CD4-positive, alpha-beta T cell (primary cell): Measurements from ENCODE around the gene AGPAT3. TPM values are rescaled to one million over a fixed set of nuclear protein-coding genes. Genes with fewer than 3 reads are reported as not detected.

Experiments used
- ATAC-seq: fragments of 200-7000 bp; cut with Tn5 transposase; one replicate; pipeline ENCODE4 v1.10.0; 2022; ENCODE audit warnings: mild to moderate bottlenecking; ENCODE audit not compliant: poor library complexity
- CTCF ChIA-PET: fragments of 350-600 bp; sonication (Branson Sonifier 250); formaldehyde crosslinking; loops from one replicate; lab custom pipeline; 2021; ENCODE audit warnings: antibody characterized with exemption, inconsistent platforms; lab: Charles Lee
- POLR2A ChIA-PET: fragments of 350-600 bp; sonication (Branson Sonifier 250); formaldehyde crosslinking; loops from one replicate; lab custom pipeline; 2021; ENCODE audit warnings: antibody characterized with exemption, inconsistent platforms; lab: Charles Lee
- DNase-seq, 14 experiments: peaks; one replicate each; pipeline ENCODE4 v3.0.0-alpha.2; 2013 to 2020; ENCODE audit warnings: mixed read lengths in 2 of 14
- H3K27ac ChIP-seq, 2 donors: one replicate each; pipeline versions ENCODE4 v1.5.1 to v1.7.0; 2013; ENCODE audit warnings: low read length in 2 of 2, low read depth in 1 of 2, mild to moderate bottlenecking in 1 of 2
- H3K27me3 ChIP-seq, 2 experiments: 1 replicate in 1 of 2; 2 replicates in 1 of 2; pipeline versions ENCODE4 v1.6.1 to v1.7.0; 2013; ENCODE audit warnings: low read length in 2 of 2, control low read depth in 1 of 2, mild to moderate bottlenecking in 1 of 2, moderate library complexity in 1 of 2; ENCODE audit not compliant: insufficient read depth in 2 of 2, control insufficient read depth in 1 of 2
- H3K36me3 ChIP-seq: one replicate; pipeline ENCODE4 v1.6.1; 2013; ENCODE audit warnings: low read length, control low read depth; ENCODE audit not compliant: insufficient read depth
- H3K4me1 ChIP-seq: one replicate; pipeline ENCODE4 v1.6.1; 2013; ENCODE audit warnings: low read length, control low read depth; ENCODE audit not compliant: insufficient read depth
- H3K4me3 ChIP-seq: one replicate; pipeline ENCODE4 v1.5.1; 2013; ENCODE audit warnings: mild to moderate bottlenecking, low read length, moderate library complexity
- H3K9me3 ChIP-seq, 2 experiments: 1 replicate in 1 of 2; 2 replicates in 1 of 2; pipeline versions ENCODE4 v1.6.1 to v1.7.0; 2013; ENCODE audit warnings: low read length in 2 of 2, mild to moderate bottlenecking in 2 of 2, control low read depth in 1 of 2, moderate library complexity in 1 of 2; ENCODE audit not compliant: control insufficient read depth in 1 of 2, insufficient read depth in 1 of 2
- H3K27ac Mint-ChIP-seq: one replicate; pipeline ENCODE4 v1.8.0; 2020; ENCODE audit warnings: mixed read lengths
- H3K27me3 Mint-ChIP-seq: one replicate; pipeline ENCODE4 v1.8.0; 2021; ENCODE audit warnings: mixed read lengths
- H3K36me3 Mint-ChIP-seq: one replicate; pipeline ENCODE4 v1.8.0; 2021; ENCODE audit warnings: low read depth, mixed read lengths
- H3K4me1 Mint-ChIP-seq: one replicate; pipeline ENCODE4 v1.8.0; 2021; ENCODE audit warnings: low read depth, mixed read lengths
- H3K4me3 Mint-ChIP-seq: one replicate; pipeline ENCODE4 v1.8.0; 2020; ENCODE audit warnings: mild to moderate bottlenecking, mixed read lengths
- H3K9me3 Mint-ChIP-seq: one replicate; pipeline ENCODE4 v1.8.0; 2020; ENCODE audit warnings: mixed read lengths
- CTCF ChIP-seq: fragments of 200-600 bp; IDR thresholded peaks from one replicate; pipeline ENCODE4 v1.8.0; 2022; ENCODE audit warnings: antibody characterized with exemption, mild to moderate bottlenecking
- intact Hi-C, 2 experiments: fragments of 100-400 bp; cut with DNase I in 1 of 2; cut with micrococcal nuclease in 1 of 2; formaldehyde crosslinking; loops; one replicate each; pipeline versions ENCODE4 v1.15.1 to v1.9.0; 2023 to 2025; cut with DNase I, micrococcal nuclease
- total RNA-seq, 174 experiments: library from RNA in 2 of 174; stranded (reverse) in 2 of 174; gene quantifications; one replicate each; pipeline ENCODE4 v1.2.3 and lab custom pipeline; 2021 to 2026

AGPAT3 gene
- total RNA-seq, 2 experiments from 2014 or later = 40.8 to 43.4 TPM

- Histone ChIP-seq H3K9me3 (no peaks in the 10 kb centered on the region), H3K4me1 (no peaks in the 10 kb centered on the region), H3K27ac (no peak overlapping the region), H3K36me3 (peaks cover 38% of the 10 kb centered on the region), H3K4me3 (no peak overlapping the region), H3K27me3 (no peaks in the 10 kb centered on the region)
- DNase-seq (no peak), ATAC-seq (no peak)
- H3K9me3 Mint-ChIP-seq = no peaks in the 10 kb centered on the region
- peaks cover 13% of the 10 kb centered on the region for H3K4me1 Mint-ChIP-seq
- no peak overlapping the region for H3K4me3 Mint-ChIP-seq
- intact Hi-C loops = no loop called here
- CTCF ChIA-PET = no interaction called here
- no peak for TF ChIP-seq CTCF
- H3K27ac Mint-ChIP-seq = no peak overlapping the region
- peaks cover 35% of the 10 kb centered on the region for H3K36me3 Mint-ChIP-seq
- H3K27me3 Mint-ChIP-seq = no peaks in the 10 kb centered on the region
- POLR2A ChIA-PET = no interaction called here
Measured at GRCh38 chr21:43928222-43929125, 63.5 kb downstream of the AGPAT3 start.

GRCh38 chr21:43929217-43929971, 64.4 kb downstream of the AGPAT3 start:
- TF ChIP-seq CTCF = no peak
- Mint-ChIP-seq H3K36me3 (peaks cover 39% of the 10 kb centered on the region), H3K27ac (peak overlapping the region; percentile 12), H3K9me3 (no peaks in the 10 kb centered on the region), H3K27me3 (no peaks in the 10 kb centered on the region), H3K4me3 (no peak overlapping the region), H3K4me1 (peaks cover 13% of the 10 kb centered on the region)
- H3K4me1 ChIP-seq = no peaks in the 10 kb centered on the region
- H3K4me3 ChIP-seq = no peak overlapping the region
- ChIA-PET POLR2A (no interaction called here), CTCF (no interaction called here)
- ATAC-seq (no peak), DNase-seq (no peak)
- H3K27me3 ChIP-seq = no peaks in the 10 kb centered on the region
- H3K36me3 ChIP-seq = peaks cover 41% of the 10 kb centered on the region
- intact Hi-C loops = no loop called here
- H3K27ac ChIP-seq = no peak overlapping the region
- no peaks in the 10 kb centered on the region for H3K9me3 ChIP-seq

- Mint-ChIP-seq H3K36me3 (peaks cover 40% of the 10 kb centered on the region), H3K4me1 (peaks cover 13% of the 10 kb centered on the region), H3K4me3 (no peak overlapping the region), H3K27ac (peak overlapping the region; percentile 12), H3K9me3 (no peaks in the 10 kb centered on the region), H3K27me3 (no peaks in the 10 kb centered on the region)
- no peaks in the 10 kb centered on the region for H3K9me3 ChIP-seq
- no peaks in the 10 kb centered on the region for H3K4me1 ChIP-seq
- DNase-seq (no peak), ATAC-seq (no peak)
- ChIA-PET POLR2A (no interaction called here), CTCF (no interaction called here)
- no peak overlapping the region for H3K4me3 ChIP-seq
- no peaks in the 10 kb centered on the region for H3K27me3 ChIP-seq
- peaks cover 37% of the 10 kb centered on the region for H3K36me3 ChIP-seq
- intact Hi-C loops = no loop called here
- TF ChIP-seq CTCF = no peak
- no peak overlapping the region for H3K27ac ChIP-seq
Measured at GRCh38 chr21:43930074-43930847, 65.2 kb downstream of the AGPAT3 start.
